Lower lobe of right lung (tissue), 2 donors: ENCODE results near the gene GAS7. TPM values are rescaled to one million over a fixed set of nuclear protein-coding genes. Genes with fewer than 3 reads are reported as not detected.
"Not testable (repeated sequence)": the region's sequence is repeated elsewhere in the genome, so short reads cannot be mapped to it uniquely, and the experiment has no call there.

ENCODE experiments used
- ATAC-seq, 2 donors: fragments of 200-7000 bp; cut with Tn5 transposase; one replicate each; pipeline ENCODE4 v1.9.1; 2020 to 2022; ENCODE audit warnings: mild to moderate bottlenecking in 2 of 2, moderate library complexity in 2 of 2
- DNase-seq: peaks from one replicate; pipeline ENCODE4 v3.0.0-alpha.2; 2020
- H3K27ac ChIP-seq: fragments of 200-600 bp; one replicate; pipeline ENCODE4 v1.8.0; 2022
- H3K27me3 ChIP-seq: fragments of 200-600 bp; one replicate; pipeline ENCODE4 v1.8.0; 2022; ENCODE audit warnings: low read depth
- H3K36me3 ChIP-seq: fragments of 200-600 bp; one replicate; pipeline ENCODE4 v1.8.0; 2022; ENCODE audit warnings: mild to moderate bottlenecking
- H3K4me1 ChIP-seq: fragments of 200-600 bp; one replicate; pipeline ENCODE4 v1.8.0; 2022
- H3K4me3 ChIP-seq: fragments of 200-600 bp; one replicate; pipeline ENCODE4 v1.8.0; 2022; ENCODE audit warnings: mild to moderate bottlenecking
- H3K9me3 ChIP-seq: fragments of 200-600 bp; one replicate; pipeline ENCODE4 v1.8.0; 2022
- intact Hi-C: fragments of 100-400 bp; cut with DNase I; formaldehyde crosslinking; loops from one replicate; pipeline ENCODE4 v1.11.0; 2022
- total RNA-seq: library from RNA; stranded (reverse); fragmentation: NEBNext Ultra II Directional; extraction: Animal tissue kit (Norgen Biotek cat#: 25700); gene quantifications from one replicate; pipeline ENCODE4 v1.2.1, GENCODE V29; 2021
- TF ChIP-seq, protein P1 (sequence below): fragments of 200-600 bp; IDR thresholded peaks from one replicate; pipeline ENCODE4 v1.8.0; 2022; ENCODE audit warnings: antibody characterized with exemption, mild to moderate bottlenecking
- donor health status: DM: no; HTN: yes; CAD: no; lungs with severe emphysema.

GAS7 gene
- total RNA-seq, 1 donor from 2014 or later, result 54.1 TPM

DNA sequence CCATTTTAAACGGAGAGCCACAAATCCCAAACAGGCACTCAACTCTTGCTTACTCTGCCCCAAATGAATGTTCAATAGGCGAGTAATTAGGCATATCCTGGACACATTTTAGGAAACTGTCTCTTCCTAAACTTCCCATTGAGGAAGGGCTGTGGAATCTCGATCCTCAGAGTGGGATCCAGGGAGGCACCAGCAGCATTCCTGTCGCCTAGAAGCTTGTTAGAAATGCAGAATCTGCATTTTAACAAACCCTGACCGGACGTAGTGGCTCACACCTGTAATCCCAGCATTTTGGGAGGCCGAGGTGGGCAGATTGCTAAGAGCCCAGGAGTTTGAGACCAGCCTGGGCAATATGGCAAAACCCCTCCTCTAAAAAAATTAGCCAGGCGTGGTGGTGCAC is 95.6 kb downstream of the GAS7 start:
- TF ChIP-seq, protein P1, sequence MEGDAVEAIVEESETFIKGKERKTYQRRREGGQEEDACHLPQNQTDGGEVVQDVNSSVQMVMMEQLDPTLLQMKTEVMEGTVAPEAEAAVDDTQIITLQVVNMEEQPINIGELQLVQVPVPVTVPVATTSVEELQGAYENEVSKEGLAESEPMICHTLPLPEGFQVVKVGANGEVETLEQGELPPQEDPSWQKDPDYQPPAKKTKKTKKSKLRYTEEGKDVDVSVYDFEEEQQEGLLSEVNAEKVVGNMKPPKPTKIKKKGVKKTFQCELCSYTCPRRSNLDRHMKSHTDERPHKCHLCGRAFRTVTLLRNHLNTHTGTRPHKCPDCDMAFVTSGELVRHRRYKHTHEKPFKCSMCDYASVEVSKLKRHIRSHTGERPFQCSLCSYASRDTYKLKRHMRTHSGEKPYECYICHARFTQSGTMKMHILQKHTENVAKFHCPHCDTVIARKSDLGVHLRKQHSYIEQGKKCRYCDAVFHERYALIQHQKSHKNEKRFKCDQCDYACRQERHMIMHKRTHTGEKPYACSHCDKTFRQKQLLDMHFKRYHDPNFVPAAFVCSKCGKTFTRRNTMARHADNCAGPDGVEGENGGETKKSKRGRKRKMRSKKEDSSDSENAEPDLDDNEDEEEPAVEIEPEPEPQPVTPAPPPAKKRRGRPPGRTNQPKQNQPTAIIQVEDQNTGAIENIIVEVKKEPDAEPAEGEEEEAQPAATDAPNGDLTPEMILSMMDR, result no peak
- intact Hi-C loops, result no loop called here
- H3K4me3 ChIP-seq, result no peak overlapping the region

DNA sequence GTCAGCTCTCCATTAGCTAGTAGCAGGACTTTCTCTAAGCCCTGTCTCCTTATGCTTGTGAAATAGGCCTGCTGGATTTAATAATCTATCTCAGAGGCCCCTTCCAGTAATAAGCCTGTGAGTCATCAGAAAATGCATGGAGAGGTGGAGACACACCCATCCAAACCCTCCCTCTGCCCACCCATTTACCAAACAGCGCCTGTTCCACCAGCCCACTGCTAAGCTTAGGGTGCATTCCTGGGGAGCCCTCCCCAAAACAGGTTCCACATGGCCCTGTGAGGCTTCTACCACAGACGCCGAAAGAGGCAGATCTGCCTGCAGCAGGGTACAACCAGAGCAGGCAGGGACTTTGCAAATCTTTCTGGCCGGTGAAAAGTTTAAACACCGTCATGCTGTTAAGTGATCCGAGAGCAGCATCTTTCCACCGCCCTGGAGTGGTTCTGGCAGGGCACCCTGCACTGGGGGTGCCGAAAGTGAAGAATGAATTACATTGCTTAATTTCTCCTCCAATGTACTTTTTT is 99.3 kb downstream of the GAS7 start:
- Histone ChIP-seq H3K27ac (no peak overlapping the region), H3K27me3 (no peaks in the 10 kb centered on the region), H3K4me3 (no peak overlapping the region), H3K36me3 (no peaks in the 10 kb centered on the region), H3K4me1 (no peaks in the 10 kb centered on the region), H3K9me3 (no peaks in the 10 kb centered on the region)
- intact Hi-C loops, result no loop called here
- ATAC-seq, result peak; percentile 32 to 41
- DNase-seq, result no peak
- TF ChIP-seq, protein P1, result no peak

More for the DNA sequence above, 95.6 kb downstream of the GAS7 start:
- no peak overlapping the region for H3K27ac ChIP-seq
- DNase-seq, result no peak
- no peaks in the 10 kb centered on the region for H3K9me3 ChIP-seq
- H3K4me1 ChIP-seq, result no peaks in the 10 kb centered on the region
- peaks cover 3% of the 10 kb centered on the region for H3K27me3 ChIP-seq
- no peaks in the 10 kb centered on the region for H3K36me3 ChIP-seq
- no peak for ATAC-seq

DNA sequence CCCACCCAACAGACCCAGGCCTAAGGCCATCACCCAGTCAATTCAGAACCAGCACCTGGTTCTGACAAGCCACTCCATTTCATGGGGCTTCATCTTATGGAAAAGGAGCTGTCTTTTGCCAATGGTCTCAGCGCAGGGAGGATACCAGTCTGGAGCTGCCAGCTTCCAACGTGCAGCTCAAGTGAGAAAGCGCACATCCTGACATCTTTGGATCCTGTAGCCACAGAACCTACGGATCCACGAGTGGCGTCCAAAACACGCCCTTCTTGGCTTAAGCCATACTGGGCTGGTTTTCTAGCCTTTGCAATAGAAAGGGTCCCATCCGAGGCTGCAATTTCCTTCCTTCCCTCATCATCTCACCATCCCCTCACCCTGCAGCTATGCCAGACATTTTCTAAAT is 101.8 kb downstream of the GAS7 start:
- DNase-seq (no peak), ATAC-seq (no peak)
- no peaks in the 10 kb centered on the region for H3K9me3 ChIP-seq
- TF ChIP-seq, protein P1, result no peak
- no peak overlapping the region for H3K4me3 ChIP-seq
- H3K36me3 ChIP-seq, result no peaks in the 10 kb centered on the region
- H3K27me3 ChIP-seq, result no peaks in the 10 kb centered on the region
- intact Hi-C loops, result no loop called here
- no peak overlapping the region for H3K27ac ChIP-seq
- no peaks in the 10 kb centered on the region for H3K4me1 ChIP-seq

DNA sequence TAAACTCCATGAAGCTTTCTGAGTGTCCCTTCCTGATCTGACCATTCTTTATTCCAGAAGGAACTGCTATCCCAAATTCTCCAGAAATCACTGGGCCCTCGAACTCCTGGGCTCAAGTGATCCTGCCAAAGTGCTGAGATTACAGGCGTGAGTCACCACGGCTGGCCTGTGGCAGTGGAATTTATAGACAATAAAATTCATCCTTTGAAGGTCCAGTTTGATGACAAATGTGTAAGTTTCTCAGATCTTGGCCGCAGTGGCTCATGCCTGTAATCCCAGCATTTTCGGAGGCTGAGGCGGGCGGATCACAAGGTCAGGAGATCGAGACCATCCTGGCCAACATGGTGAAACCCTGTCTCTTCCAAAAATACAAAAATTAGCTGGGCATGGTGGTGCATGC is 103.1 kb downstream of the GAS7 start:
- H3K36me3 ChIP-seq, H3K27ac ChIP-seq, H3K27me3 ChIP-seq, H3K9me3 ChIP-seq, intact Hi-C loops, DNase-seq, H3K4me3 ChIP-seq, H3K4me1 ChIP-seq: not testable (repeated sequence)
- ATAC-seq, result peak in 1 of 2 donors; percentile 35

DNA sequence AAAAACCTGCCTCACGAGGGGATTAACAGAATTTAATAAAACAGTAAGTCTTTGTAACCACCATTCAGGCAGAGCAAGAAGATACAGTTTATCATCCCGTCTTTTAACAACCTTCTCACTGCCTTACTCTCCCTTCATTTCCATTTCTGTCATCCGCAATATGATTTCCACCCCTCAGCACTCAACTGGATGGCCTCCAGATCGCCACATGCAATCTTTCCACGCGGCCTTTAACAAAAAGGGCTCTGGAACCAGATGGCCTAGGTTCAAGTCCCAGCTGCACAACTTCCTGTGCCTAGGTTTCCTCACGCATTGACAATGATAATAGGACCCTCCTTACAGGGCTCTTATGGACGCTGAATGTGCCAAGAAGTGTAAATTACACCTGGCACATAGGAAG is 103.6 kb downstream of the GAS7 start:
- intact Hi-C loops, result no loop called here
- no peaks in the 10 kb centered on the region for H3K27me3 ChIP-seq
- TF ChIP-seq, protein P1, result no peak
- no peaks in the 10 kb centered on the region for H3K36me3 ChIP-seq
- H3K4me3 ChIP-seq, result no peak overlapping the region
- ATAC-seq, result no peak
- H3K4me1 ChIP-seq, result peaks cover 3% of the 10 kb centered on the region
- DNase-seq, result no peak
- H3K9me3 ChIP-seq, result no peaks in the 10 kb centered on the region
- H3K27ac ChIP-seq, result no peak overlapping the region

DNA sequence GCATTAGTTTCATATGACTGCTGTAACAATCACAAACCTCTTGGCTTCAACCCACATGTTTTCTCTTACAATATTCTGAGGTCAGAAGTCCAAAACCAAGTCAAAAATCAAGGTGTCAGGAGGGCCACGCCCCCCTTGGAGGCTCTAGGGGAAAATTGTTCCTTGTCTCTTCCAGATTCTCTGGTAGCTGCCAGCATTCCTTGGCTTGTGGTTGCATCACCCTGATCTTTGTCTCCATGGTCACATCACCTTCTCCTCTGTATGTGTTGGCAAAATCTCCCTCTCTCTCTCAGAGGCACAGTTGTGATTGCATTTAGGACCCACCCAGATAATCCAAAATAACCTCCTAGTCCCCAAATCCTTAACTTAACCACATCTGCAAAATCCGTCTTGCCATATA is 105.8 kb downstream of the GAS7 start:
- H3K36me3 ChIP-seq, result no peaks in the 10 kb centered on the region
- intact Hi-C loops, result no loop called here
- H3K27me3 ChIP-seq, result no peaks in the 10 kb centered on the region
- no peak overlapping the region for H3K27ac ChIP-seq
- DNase-seq (no peak), ATAC-seq (no peak)
- peaks cover 11% of the 10 kb centered on the region for H3K4me1 ChIP-seq
- H3K4me3 ChIP-seq, result no peak overlapping the region
- TF ChIP-seq, protein P1, result no peak
- no peaks in the 10 kb centered on the region for H3K9me3 ChIP-seq
